ENCODE results near the gene KCNJ1. TPM values are rescaled to one million over a fixed set of nuclear protein-coding genes. Genes with fewer than 3 reads are reported as not detected.
A peak's percentile ranks its signal among the peaks of the same experiment; 100 is the strongest.

The KCNJ1 gene
- total RNA-seq, 1 donor from 2014 or later: 0.29 TPM

GRCh38 chr11:128825050-128825784 is 41.9 kb downstream of the KCNJ1 start:
- no peak for DNase-seq (ENCODE audit: low read depth)

GRCh38 chr11:128824191-128825049 is 42.7 kb downstream of the KCNJ1 start:
- no peak for DNase-seq (ENCODE audit: low read depth)

GRCh38 chr11:128823753-128824152 is 43.3 kb downstream of the KCNJ1 start:
- no peak for DNase-seq (ENCODE audit: low read depth)

GRCh38 chr11:128822130-128822529 is 45.0 kb downstream of the KCNJ1 start:
- no peak for DNase-seq (ENCODE audit: low read depth)

GRCh38 chr11:128821556-128821955 is 45.5 kb downstream of the KCNJ1 start:
- DNase-seq (ENCODE audit: low read depth): no peak

- no peak for DNase-seq (ENCODE audit: low read depth)
Observed at GRCh38 chr11:128819198-128819597, 47.9 kb downstream of the KCNJ1 start.

- DNase-seq (ENCODE audit: low read depth): peak; percentile 47
Observed at GRCh38 chr11:128814856-128815705, 52.0 kb downstream of the KCNJ1 start.

- no peak for DNase-seq (ENCODE audit: low read depth)
Observed at GRCh38 chr11:128813729-128814128, 53.4 kb downstream of the KCNJ1 start.

- no peak for DNase-seq (ENCODE audit: low read depth)
Observed at GRCh38 chr11:128810784-128811514, 56.1 kb downstream of the KCNJ1 start.

- no peak for DNase-seq (ENCODE audit: low read depth)
Observed at GRCh38 chr11:128809128-128809527, 58.0 kb downstream of the KCNJ1 start.

- DNase-seq (ENCODE audit: low read depth): no peak
Observed at GRCh38 chr11:128807909-128808308, 59.2 kb downstream of the KCNJ1 start.

GRCh38 chr11:128806506-128807261 is 60.4 kb downstream of the KCNJ1 start:
- DNase-seq (ENCODE audit: low read depth): no peak

- peak; percentile 31 for DNase-seq (ENCODE audit: low read depth)
Observed at GRCh38 chr11:128804481-128804880, 62.6 kb downstream of the KCNJ1 start.

GRCh38 chr11:128803449-128804245 is 63.4 kb downstream of the KCNJ1 start:
- no peak for DNase-seq (ENCODE audit: low read depth)

GRCh38 chr11:128803011-128803410 is 64.1 kb downstream of the KCNJ1 start:
- no peak for DNase-seq (ENCODE audit: low read depth)

- DNase-seq (ENCODE audit: low read depth): peak; percentile 46
Observed at GRCh38 chr11:128802358-128802981, 64.6 kb downstream of the KCNJ1 start.

GRCh38 chr11:128800871-128801417 is 66.2 kb downstream of the KCNJ1 start:
- no peak for DNase-seq (ENCODE audit: low read depth)

- DNase-seq (ENCODE audit: low read depth): no peak
Observed at GRCh38 chr11:128796270-128796669, 70.8 kb downstream of the KCNJ1 start.

All from myocyte (in vitro differentiated cells).